NAMALWA (cell line): ENCODE results near the gene RORC.
"Not testable (repeated sequence)": the region's sequence is repeated elsewhere in the genome, so short reads cannot be mapped to it uniquely, and the experiment has no call there.

Experiments used
- DNase-seq: peaks from one replicate; pipeline ENCODE4 v3.0.0-alpha.2; 2015; ENCODE audit warnings: low spot score

Gene RORC

GRCh38 chr1:151831605-151832004 lies at the start of gene RORC:
TSS of gene RORC (minus strand) at chr1:151831802. CDS start at chr1:151831764, 38 bp downstream.
- DNase-seq: no peak

GRCh38 chr1:151875419-151876097 lies 44.0 kb upstream of the RORC start:
- DNase-seq: no peak

- DNase-seq: not testable (repeated sequence)
Measured at GRCh38 chr1:151872776-151873175, 41.2 kb upstream of the RORC start.

GRCh38 chr1:151871284-151872030 lies 39.9 kb upstream of the RORC start:
- DNase-seq: no peak

GRCh38 chr1:151868486-151868885 lies 36.9 kb upstream of the RORC start:
- DNase-seq: no peak

DNA sequence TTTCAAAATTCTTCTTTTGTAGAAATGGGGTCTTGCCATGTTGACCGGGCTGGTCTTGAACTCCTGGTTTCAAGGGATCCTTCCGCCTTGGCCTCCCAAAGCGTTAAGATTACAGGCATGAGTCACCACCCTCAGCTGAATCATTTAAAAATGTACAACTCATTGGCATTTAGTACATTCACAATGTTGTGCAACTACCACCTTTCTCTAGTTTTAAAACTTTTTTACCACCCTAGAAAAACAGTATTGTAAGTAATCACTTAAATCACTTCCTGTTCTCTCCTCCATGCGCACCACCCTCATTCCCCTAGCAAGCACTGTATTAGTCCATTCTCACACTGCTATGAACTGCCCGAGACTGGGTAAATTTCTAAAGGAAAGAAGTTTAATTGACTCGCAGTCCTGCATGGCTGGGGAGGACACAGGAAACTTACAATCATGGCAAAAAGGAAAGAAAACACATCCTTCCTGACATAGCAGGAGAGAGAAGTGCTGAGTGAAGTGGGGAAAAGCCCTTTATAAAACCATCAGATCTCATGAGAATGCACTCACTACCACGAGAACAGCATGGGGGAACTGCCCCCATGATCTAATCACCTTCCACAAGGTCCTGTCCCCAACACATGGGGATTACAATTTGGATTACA lies 36.3 kb upstream of the RORC start:
- DNase-seq: no peak

GRCh38 chr1:151867321-151867720 lies 35.7 kb upstream of the RORC start:
- no peak for DNase-seq

GRCh38 chr1:151864411-151864810 lies 32.8 kb upstream of the RORC start:
- no peak for DNase-seq

DNA sequence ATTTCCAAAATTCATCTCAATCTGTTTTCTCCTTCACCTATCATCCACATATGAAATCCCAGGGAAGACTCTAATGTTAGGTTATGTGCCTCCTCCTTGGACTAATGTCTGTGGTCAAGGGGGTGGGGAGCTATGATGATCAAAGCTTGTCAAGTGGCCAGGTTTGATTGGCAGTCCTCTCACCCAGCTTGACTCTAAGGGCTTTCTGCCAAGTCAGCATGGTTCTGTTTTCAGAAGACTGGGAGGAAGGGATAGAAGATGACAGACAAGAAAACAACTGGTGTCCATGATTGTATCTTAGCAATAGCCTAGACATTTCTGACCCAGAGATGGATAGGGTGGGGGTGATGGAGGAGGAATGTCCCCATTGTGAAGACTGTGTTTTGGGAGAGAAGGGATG lies 31.0 kb upstream of the RORC start:
- DNase-seq: no peak

DNA sequence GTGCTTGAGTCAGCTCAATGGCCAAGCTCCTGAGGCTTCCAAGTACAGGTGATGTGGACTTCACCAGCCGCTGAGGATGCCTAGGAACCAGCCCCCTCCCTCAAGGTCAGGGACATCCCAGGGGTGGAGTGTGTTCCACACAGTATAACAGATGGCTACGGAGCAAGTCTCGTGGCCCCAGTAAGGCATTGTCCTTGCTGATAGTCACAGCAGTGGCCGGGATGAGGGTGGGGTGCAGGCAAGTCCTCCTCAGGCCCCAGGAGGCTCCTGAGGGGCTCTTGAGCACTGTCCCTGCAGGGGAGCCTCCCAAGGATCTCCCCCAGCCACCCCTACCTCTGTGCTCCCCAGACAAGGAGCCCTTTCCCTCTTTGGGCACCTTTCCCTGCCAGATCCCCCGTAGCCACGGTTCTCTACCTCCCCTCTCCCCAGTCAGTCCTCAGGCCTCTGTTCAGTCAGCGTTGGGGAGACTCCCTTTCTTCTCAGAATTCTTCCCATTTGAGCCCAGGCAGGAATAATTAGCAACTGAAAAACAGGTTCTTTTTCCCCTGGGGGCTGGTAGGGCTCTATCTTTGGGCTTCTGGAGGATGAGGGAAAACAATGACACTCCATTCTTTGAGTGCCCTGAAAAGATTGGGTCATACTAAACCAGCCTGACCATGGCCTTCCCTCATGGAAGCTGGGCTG lies 29.0 kb upstream of the RORC start:
- DNase-seq: no peak

DNA sequence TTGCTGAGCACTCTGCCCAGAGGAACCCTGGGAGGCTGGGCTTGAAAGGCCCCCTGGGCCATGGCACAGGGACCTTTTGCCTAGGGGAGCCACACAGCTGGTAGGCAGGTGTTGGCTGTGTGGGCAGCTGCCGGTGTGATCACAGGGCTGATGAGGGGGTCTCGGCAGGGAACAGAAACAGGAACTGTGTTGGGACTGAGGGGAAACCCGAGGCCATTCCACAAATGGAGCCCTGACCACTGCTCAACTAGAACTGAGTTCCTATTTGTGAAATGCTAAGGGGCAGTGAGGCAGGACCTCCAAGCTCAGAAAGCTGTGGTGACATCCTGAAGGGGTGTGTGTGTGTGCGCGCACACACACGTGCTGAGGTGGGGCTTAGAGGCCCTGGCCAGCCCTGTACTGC lies 28.3 kb upstream of the RORC start:
- DNase-seq: no peak

DNA sequence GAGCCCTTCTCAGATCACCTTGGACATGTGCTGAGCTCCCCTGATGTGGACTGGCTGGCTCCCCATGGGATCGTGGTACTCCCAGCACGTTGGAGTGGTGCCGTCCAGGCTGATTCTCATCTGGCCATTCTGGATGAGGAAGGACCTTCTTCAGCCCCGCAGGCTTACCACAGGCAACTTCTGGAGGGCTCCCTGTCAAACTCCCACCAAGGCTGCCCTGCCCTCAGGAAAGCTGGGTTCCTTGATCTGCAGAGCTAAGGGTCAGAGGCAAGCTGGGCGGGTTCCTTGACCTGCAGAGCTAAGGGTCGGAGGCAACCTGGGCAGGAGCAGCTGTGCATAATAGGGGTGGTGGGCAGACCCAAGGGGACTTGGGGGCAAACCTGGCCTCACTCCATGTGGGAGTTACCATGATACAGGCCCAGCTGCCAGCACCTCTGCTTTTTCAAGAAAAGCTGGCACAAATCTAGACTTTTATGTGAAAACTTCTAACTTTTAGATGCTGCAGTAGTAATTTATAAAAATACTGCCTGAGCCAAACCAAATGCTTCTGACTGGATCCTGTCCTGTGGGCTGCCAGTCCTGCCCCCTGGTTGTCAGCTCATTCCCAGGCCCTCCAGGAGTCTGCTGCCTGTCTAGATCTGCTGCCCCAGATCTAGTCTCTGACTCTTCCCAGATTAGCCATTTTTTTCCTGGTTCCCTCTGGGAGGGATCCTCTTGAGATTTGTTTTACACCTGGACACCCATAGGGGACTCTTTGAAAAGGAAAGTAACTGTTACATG lies 27.5 kb upstream of the RORC start:
- DNase-seq: no peak

GRCh38 chr1:151858030-151858746 lies 26.6 kb upstream of the RORC start:
- no peak for DNase-seq

- no peak for DNase-seq
Measured at GRCh38 chr1:151855933-151856332, 24.3 kb upstream of the RORC start.

GRCh38 chr1:151855516-151855915 lies 23.9 kb upstream of the RORC start:
- not testable (repeated sequence) for DNase-seq

- no peak for DNase-seq
Measured at GRCh38 chr1:151854658-151855057, 23.1 kb upstream of the RORC start.

DNA sequence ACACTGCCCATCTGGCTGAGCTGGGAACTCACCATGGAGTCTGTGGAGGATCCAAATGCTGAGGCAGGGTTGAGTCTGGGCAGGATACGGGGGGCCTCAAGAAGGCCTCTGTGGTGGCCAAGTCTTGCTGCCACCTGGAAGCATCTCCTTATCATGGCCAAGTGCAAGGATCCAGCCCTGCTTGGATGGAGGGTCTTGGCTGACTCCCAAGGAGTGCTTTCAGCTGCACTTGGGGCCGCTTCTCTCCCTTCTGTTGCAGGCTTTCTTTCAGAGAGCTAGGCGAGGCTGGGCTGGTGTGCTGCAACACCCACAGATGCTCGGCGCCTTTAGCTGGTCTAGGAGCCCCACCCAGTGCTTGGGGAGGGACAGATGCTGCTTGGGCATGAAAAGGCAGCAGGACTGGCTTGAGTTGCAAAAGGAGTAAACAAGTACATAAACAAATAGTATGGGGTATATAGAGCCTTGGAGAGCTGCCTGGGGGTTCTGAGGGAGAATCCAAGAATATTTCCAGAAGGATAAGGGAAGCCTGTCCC lies 21.9 kb upstream of the RORC start, which contains the start of gene THEM5:
Gene THEM5 (minus strand): TSS at position 302 of the 533 bp plus-strand sequence. CDS start 147 bp downstream, at position 155.
- DNase-seq: no peak

- no peak for DNase-seq
Measured at GRCh38 chr1:151852733-151853132, 21.1 kb upstream of the RORC start.

GRCh38 chr1:151851886-151852285 lies 20.3 kb upstream of the RORC start:
- no peak for DNase-seq

GRCh38 chr1:151849871-151850270 lies 18.3 kb upstream of the RORC start:
- DNase-seq: no peak

DNA sequence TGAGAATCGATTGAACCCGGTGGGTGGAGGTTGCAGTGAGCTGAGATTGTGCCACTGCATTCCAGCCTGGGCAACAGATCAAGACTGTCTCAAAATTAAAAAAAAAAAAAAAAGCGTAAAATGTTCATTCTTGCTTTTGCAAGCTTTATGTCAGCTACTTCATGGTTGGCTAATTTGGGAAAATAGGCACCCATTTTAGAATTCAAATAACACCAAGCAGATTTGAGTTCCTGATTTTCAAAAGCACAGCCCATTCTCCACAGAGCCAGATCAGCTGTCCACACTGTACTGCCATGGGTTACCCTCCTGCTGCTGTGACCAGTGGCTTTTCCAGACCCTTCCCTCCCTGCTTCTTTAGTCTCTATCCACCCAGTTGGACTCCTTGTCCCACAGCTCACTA lies 17.5 kb upstream of the RORC start:
- no peak for DNase-seq
